NCI-H128 (cell line): Measurements from ENCODE around the gene RAF1.
"Not testable (repeated sequence)": the region's sequence is repeated elsewhere in the genome, so short reads cannot be mapped to it uniquely, and the experiment has no call there.

Experiments
- DNase-seq: peaks from one replicate; lab custom pipeline; 2025; ENCODE audit not compliant: unreplicated experiment; lab: John Stamatoyannopoulos, UW

The RAF1 gene

DNA sequence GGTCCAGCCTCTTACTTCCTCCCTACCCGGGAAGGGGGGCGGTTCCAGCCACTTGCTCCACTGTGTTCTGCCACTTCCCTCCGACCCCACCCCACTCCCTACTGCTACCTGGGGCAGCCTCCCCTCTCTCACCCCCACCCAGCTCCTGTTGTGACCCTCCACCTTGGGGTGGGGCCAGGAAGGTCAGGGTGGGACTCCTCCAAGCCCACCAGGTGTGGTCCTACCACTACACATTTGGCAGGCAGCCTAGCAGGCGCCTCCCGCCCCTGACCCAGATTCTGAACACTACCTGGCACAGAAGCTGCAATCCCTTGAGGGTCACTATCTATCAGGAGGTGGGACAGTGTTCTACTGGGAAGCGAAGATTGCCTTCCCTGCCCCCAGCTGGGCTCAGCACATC, 13.7 kb upstream of the RAF1 start:
- DNase-seq: no peak

DNA sequence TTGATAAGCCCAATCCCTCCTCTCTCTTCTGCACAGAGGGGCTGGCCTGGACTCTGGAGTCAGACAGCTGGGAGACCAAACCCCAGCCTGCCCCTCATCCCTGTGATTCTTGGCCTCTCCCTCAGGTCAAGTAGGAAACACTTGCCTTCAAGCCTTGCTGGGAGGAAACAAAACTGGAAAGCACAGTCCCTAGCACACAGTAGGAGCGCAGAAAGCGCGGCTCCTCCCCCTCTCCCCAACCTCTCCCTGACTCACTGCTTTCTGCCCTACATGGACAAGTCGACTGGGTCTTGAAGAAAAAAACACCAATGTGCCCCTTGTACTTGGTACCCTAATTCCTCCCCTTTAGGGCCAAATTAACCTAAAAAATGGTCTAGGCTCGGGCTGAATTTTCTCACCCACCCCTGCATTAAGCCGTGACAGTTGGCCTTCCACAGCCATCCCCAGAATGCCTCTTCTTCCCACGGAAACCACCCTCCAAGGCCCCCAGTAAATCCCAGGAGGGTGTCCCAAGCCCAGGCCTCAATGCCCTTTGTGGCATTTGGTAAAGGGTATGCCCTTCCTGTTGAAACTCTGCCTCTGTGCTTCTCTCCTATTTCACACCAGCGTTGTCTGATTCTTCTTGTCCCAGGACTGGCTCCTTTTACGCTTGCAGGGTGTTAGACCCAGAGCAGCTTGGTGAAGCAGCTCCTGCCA, 11.3 kb upstream of the RAF1 start:
- DNase-seq: no peak

DNA sequence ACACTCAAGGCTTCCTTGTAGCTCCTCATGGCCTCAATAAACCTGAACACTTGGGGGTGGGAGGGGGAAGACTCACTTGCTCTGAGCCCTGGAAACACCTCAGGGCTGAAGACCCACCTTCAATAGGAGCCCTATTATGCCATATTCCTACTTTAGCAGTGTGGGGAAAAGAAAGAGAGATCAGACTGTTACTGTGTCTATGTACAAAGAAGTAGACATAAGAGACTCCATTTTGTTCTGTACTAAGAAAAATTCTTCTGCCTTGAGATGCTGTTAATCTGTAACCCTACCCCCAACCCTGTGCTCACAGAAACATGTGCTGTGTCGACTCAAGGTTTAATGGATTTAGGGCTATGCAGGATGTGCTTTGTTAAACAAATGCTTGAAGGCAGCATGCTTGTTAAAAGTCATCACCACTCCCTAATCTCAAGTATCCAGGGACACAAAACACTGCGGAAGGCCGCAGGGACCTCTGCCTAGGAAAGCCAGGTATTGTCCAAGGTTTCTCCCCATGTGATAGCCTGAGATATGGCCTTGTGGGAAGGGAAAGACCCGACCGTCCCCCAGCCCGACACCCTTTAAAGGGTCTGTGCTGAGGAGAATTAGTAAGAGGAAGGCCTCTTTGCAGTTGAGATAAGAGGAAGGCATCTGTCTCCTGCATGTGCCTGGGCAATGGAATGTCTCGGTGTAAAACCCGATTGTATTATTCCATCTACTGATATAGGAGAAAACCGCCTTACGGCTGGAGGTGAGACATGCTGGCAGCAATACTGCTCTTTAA, 10.2 kb upstream of the RAF1 start:
- not testable (repeated sequence) for DNase-seq

DNA sequence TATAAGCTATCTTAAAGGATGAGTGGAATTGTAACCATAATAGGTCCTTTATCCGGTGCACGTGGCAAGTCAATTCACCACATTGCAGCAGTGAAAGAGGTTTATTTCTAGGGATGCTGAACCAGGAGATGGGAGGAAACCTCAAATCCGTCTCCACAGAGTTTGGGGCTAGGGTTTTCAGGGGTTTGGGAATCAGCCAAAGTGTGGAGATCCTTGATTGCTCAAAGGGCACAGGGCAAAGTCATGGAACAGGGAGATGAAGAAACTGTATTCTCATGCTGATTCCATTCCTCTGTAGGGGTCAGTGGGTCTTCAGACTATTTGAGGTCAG, 7.2 kb upstream of the RAF1 start:
- DNase-seq: no peak

DNA sequence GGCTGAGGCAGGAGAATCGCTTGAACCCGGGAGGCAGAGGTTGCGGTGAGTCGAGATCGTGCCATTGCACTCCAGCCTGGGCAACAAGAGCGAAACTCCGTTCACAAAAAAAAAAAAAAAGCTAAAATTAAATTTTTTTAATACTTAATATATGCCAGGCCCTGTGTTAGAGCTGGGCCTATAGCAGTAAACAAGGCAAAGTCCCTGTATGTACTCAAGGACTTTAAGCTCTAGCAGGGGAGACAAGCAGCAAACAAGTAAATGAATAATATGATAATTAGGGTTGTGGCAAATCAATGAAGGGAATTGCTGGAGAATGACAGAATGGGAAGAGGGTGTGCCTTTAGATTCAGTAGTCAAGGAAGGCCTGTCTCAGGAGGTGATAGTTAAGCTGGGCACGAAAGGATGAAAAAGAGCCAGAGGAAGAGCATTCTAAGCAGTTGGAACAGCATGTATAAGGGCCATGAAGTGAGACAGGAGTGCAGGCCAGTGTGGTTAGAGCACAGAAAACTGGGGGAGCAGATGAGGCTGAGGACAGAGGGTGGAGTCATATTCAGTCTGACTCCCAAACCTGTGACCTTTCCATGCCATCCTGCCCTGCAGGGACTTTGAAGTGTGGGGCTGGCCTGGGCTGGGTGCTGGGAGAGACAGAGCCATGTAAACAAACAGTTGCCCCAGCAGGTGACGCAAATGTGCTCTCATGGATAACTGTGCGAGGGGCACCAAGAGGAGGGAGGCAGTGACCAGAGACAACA, 6.6 kb upstream of the RAF1 start:
- DNase-seq: no peak

DNA sequence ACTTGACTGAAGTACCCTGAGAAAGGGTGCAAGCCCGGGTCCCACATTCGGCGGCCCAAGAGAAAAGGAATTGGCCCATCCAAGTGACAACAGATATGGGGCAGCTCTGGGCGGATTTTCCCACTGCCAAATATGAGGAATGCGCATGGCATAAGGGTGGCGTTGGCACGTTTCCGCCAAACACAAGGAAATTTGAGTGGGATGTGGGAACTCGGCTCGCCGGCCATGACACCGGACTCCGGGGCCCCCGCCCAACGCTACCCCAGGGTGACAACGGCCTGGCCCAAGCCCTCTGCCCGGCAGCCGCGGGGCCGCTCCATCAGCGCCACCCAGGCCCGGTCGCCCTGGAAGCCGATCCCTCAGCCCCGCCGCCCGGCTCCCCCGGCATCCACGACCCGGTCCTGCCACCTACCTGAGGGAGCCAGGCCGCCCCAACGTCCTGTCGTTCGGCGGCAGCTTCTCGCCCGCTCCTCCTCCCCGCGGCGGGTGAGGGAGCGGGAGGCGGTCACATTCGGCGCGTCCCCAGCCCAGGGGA, 449 bp downstream of the RAF1 start:
- DNase-seq: no peak

DNA sequence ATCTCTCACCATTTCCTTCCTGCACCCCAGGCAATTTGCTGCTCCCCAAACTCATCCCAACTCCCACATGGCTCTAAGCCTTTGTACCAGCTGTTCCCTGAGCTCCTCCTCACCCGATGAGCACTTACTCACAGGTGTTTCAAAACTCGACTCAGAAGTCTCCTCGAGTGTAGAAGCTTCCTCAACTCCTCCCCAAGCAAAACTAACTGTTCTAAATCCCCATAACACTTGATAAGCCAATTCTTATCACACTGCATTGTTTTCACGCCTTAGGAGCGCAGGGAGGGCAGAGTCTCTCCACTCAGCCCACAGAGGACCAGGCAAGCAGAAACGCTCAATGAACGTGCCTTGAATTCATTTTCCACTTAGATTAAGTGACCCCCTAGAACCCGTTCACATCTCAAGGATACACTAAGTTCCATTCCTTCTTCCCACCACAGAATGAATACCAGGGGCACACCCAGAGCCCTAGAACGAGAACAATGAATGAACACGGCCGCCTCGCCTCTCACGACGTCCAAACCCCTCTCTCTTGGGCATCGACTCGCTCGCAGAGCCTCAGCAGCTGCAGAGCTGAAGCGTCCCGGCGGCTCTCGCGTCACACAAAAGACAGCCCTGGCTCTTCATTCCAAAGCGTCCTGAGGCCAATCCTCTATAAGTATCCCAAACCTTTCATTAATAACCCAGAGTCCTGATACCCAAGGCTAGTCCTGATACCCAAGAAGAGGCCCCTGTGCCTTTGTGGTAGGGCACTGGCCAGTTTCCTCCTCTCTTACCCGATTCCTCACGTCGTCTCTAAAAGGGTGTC, 1.1 kb downstream of the RAF1 start:
- DNase-seq: no peak

DNA sequence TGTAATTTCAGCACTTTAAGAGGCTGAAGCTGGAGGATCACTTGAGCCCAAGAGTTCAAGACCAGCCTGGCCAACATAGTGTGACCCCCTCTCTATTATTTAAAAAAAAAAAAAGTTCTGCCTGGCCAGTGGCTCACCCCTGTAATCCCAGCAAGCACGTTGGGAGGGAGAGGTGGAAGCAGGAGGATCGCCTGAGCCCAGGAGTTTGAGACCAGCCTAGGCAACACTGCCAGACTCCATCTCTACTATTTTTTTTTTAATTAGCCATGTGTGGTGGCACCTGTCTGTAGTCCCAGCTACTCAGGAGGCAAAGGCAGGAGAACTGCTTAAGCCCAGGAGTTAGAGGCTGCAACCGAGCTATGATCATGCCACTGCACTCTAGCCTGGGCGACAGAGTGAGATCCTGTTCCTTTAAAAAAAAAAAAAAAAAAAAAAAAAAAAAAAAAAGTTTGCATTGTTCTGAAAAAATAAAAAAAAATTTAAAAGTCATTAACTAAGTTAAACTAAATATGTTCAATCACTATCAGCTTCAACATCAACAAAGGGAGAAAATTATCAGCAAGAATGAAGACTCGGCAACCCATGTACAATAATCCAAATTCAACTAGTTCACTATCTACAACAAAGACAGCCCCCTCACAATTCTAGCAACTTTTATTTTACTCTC, 1.9 kb downstream of the RAF1 start:
- DNase-seq: no peak

DNA sequence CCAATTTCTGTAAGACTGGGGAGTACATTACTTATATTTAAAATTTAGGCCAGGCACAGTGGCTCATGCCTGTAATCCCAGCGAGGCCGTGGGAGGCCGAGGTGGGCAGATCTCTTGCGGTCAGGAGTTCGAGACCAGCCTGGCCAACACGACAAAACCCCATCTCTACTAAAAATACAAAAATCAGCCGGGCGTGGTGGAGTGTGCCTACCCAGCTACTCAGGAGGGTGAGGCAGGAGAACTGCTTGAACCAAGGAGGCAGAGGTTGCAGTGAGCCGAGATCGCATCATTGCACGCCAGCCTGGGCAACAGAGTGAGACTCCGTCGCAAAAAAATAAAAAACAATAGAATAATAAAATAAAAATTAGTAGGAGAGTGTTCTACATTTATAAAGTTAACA, 2.5 kb downstream of the RAF1 start:
- DNase-seq: not testable (repeated sequence)

DNA sequence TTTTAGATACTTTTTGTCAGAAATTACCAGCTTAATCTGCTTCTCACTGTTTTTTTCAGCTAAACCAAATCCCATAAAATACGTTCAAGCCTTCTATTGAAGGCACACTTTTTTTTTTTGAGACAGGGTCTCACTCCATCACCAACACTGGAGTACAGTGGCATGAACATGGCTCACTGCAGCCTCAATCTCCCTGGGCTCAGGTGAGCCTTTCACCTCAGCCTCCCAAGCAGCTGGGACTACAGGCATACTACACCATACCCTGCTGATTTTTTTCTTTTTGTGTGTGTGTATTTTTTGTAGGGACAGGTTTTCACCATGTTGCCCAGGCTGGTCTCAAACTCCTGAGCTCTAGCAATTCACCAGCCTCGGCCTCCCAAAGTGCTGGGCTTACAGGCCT, 3.7 kb downstream of the RAF1 start:
- no peak for DNase-seq

DNA sequence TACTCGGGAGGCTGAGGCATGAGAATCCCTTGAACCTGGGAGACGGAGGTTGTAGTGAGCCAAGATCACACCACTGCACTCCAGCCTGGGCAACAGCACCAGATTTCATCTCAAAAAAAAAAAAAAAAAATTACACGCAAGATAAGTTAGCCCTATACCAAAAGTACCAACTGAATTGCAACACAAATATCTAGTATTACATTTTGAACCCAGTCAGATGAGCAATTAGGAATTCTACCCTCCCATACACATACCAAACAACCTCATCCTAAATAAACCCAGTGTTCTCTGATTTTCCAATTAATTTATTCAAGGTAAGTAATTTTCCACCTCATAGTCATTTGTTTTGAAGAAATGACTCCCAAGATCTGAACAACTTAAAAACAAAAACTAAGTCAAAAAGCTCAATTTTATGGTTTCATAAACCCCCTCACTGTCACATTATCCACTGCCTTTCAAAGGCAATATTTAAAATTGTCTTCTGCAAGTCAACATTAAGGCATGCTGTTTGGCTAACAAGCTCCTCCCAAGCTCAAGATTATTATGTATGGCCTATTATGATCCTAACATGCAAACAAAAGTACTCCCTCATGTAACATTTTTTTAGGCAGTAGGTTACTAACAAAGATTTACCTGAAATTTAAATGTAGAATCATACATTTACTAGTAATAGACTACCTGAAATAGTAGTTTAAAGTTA, 4.5 kb downstream of the RAF1 start:
- DNase-seq: no peak

DNA sequence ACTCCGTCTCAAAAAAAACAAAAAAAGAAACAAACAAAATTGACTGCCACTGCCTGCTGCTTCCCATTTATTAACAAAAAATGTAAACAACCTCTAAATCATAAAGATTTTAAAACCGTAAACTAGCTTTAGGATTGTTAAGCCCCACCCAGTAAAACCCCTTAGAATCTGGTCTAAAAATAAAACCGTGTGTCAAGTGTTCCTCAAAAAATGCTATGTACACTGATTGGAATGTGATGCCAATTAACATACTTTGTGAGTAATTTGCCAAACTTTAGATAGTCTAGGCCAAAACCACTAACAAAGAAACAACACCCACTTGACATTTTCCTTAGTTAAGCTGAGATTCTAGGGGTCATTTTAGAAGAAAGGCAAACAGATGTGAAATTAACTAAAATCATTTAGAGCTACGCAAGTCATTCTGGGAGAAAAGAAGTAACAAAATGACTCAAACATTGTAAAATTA, 5.3 kb downstream of the RAF1 start:
- no peak for DNase-seq

DNA sequence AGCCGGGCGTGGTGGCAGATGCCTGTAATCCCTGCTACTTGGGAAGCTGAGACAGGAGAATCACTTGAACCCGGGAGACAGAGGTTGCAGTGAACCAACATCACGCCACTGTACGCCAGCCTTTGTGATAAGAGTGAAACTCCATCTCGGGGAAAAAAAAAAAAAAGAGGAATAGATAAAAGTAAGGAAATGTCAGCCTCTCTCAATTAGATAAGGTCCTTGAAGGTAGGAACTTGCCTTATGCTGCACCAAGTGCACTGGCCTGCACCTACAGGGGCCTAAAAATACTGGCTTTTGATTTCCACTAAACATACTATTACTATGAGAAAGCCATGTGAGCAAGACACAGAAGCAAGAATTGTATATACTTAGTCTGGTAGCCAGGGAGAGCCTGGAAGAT, 7.1 kb downstream of the RAF1 start:
- DNase-seq: no peak

DNA sequence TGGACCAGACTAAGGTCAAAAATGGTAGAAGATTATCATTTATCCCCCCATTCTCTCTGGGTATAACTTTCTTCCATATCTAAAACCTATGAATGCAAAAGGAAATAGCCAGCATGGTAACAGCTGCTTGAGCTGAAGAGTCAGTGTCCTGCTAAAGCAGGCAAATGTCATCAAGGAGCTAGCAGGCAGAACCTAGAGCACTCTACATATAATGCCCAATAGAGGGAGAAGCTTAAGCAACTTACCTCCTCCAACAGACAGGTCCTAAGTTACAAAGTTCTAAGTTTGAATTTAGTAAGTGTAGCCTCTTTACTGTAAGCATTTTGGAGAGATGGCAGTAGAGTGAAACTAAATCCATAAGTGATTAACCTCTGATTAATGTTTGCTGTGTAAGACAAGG, 7.7 kb downstream of the RAF1 start:
- no peak for DNase-seq

DNA sequence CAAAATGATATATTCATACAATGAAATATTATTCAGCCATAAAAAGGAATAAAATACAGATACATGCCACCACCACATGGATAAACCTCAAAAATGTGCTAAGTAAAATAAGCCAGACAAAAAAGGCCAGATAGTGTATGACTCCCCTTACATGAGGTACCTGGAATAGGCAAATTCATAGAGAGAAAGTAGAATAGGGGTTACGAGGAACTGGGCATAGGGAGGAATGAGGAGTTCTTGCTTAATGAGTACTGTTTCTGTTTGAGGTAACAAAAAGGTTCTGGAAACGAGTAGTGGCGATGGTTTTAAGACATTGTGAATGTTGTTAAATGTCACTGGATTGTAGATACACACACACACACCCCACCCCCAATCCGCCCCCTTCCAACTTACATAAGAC, 8.2 kb downstream of the RAF1 start:
- no peak for DNase-seq

DNA sequence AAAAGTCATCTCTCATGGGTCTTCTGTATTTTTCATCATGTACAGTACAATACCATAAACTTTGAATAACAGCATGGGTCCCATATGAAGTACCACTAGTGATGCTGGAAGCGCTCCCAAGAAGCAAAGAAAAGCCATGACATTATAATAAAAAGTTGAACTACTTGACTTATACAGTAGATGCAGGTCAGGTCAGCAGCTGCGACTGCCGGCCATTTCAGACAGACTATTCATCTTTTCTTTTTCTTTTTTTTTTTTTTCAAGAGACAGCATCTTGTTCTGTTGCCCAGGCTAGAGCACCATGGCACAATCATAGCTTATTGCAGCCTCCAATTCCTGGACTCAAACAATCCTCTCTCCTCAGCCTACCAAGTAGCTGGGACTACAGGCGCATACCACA, 10.2 kb downstream of the RAF1 start:
- DNase-seq: no peak

DNA sequence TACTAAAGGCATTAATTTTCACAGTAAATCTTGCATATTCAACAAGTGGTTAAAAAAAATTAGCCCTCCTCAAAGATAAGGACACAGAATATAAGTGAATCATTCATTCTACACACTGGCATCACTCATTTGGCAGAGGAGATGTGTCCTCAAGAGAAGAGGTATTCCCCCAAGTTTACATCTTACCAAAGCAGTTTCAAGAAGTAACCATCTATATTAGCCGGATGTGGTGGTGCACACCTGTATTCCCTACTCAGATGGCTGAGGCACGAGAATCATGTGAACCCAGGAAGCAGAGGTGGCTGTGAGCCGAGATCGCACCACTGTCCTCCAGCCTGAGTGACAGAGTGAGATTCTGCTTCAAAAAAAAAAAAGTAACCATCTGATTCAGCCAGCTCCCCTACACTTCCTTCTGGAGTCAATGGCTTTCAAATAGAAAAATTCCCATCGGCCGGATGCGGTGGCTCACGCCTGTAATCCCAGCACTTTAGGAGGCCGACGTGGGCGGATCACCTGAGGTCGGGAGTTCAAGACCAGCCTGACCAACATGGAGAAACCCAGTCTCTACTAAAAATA, 15.4 kb downstream of the RAF1 start:
- DNase-seq: no peak

DNA sequence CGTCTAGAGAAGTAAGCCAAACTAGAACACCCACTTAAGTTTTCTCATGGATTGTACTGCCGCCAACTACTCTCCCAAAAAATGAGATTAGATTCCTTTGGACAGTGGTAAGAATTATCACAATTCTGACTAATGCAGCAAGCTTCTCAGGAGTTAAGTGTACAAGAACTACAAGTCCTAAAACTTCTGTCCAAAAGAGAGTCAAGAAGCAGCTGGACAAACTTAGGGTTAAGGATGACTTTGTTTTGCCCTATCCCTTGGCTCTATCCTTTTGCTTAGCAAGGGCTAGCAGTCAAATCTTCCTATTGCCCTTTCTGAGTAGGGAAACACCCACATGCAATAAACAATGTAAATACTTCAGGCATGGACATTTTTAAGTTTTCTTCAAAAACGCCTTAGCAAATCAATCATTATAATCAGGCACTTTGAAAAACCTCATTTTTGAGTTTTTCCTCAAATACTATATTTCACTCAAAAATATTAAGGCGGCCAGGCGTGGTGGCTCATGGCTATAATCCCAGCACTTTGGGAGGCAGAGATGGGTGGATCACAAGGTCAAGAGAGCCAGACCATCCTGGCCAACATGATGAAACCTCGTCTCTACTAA, 19.5 kb downstream of the RAF1 start:
- DNase-seq: no peak

DNA sequence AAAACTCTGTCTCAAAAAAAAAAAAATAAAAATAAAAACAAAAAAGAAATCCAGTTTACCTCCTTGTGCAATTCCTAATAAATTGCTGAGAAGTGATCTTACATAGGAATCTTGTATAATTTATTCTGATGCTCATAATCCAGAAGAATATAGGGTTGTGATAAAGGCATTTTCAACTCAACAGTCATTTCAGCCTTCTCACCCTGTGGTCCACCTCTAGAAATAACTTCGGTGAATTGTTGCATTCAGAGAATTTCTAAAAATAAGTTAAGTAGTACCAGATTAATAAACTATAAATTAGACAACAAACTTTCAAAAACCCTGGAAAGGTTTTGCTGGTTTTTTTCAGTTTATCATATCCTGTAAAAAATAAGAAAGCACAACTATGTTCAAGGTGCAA, 20.2 kb downstream of the RAF1 start:
- no peak for DNase-seq
